IgD-negative memory B cell (primary cell): Measurements from ENCODE around the gene PFN4. TPM values are rescaled to one million over a fixed set of nuclear protein-coding genes. Genes with fewer than 3 reads are reported as not detected.
"Not testable (repeated sequence)": the region's sequence is repeated elsewhere in the genome, so short reads cannot be mapped to it uniquely, and the experiment has no call there.

ENCODE experiments used
- H3K27ac Mint-ChIP-seq, 3 donors: one replicate each; pipeline ENCODE4 v1.8.0; 2020 to 2022; ENCODE audit warnings: mild to moderate bottlenecking in 3 of 3, mixed read lengths in 3 of 3, moderate library complexity in 1 of 3
- H3K27me3 Mint-ChIP-seq: one replicate; pipeline ENCODE4 v1.8.0; 2021; ENCODE audit warnings: mixed read lengths
- H3K36me3 Mint-ChIP-seq: one replicate; pipeline ENCODE4 v1.8.0; 2020; ENCODE audit warnings: mild to moderate bottlenecking, mixed read lengths
- H3K4me1 Mint-ChIP-seq, 3 donors: one replicate each; pipeline ENCODE4 v1.8.0; 2020 to 2022; ENCODE audit warnings: mixed read lengths in 3 of 3, mild to moderate bottlenecking in 1 of 3
- H3K4me3 Mint-ChIP-seq, 4 donors: one replicate each; pipeline ENCODE4 v1.8.0; 2020 to 2022; ENCODE audit warnings: mild to moderate bottlenecking in 4 of 4, mixed read lengths in 4 of 4, moderate library complexity in 3 of 4
- H3K9me3 Mint-ChIP-seq, 3 donors: one replicate each; pipeline ENCODE4 v1.8.0; 2020 to 2021; ENCODE audit warnings: mixed read lengths in 3 of 3, mild to moderate bottlenecking in 1 of 3
- polyA plus RNA-seq: library from polyadenylated mRNA; unstranded; fragments of 300-500 nt; fragmentation: Illumina TruSeq; gene quantifications from one replicate; pipeline ENCODE4 v1.2.3, GENCODE V29; 2021

Gene PFN4
- polyA plus RNA-seq, 1 donor from 2014 or later: not detected

DNA sequence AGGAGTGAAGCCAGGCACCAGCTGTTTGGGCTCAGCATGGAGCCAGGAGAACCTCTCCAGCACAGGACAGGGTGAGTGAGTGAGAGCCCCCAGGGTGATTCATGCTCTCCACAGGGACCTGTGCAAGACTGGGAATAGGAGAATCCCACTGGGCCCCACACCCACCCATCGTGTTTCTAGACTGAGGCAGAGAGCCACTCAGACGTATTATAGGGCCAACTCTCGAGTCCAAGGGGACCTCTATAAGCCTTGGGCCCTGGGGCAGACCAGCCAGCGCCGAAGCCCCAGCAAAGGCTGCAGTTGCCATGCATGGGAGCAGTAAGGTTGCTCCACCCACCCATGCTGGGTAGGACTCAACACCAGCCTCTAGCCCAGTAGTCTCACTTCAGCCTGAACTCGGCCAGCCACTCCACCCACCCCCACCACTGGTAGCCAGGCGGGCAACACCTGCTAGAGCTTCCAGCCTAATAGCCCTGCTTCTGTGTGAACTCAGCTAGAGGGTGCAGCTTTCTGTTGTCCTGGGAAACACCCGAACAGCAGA, 19.0 kb downstream of the PFN4 start:
- peak overlapping the region in 1 of 4 donors; percentile 5 for H3K4me3 Mint-ChIP-seq
- H3K4me1 Mint-ChIP-seq: peaks cover 3 to 9% (median 9%) of the 10 kb centered on the region in 3 donors
- H3K9me3 Mint-ChIP-seq: peaks cover 4 to 15% (median 11%) of the 10 kb centered on the region in 3 donors
- no peaks in the 10 kb centered on the region for H3K27me3 Mint-ChIP-seq
- H3K36me3 Mint-ChIP-seq: peaks cover 5% of the 10 kb centered on the region
- H3K27ac Mint-ChIP-seq: peak overlapping the region in 1 of 3 donors; percentile 76

DNA sequence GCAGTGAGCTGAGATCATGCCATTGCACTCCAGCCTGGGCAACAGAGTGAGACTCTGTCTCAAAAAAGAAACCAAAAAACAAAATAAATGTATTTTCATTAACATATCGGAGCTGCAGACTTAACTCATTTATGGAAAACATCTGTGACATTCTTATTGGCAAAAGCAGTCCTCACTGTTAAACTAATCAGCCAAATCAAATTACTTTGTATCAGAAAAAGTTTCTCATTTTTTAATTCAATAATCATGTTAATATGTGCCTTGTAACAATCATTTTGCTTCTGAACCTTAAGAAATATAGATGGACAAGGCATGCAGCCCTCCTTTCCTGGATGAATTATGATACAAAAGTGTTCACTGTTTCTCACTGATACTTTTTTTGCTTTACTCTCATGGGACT, 20.5 kb downstream of the PFN4 start:
- Mint-ChIP-seq H3K27ac (no peak overlapping the region), H3K36me3 (peaks cover 9% of the 10 kb centered on the region), H3K4me1 (peaks cover 3 to 9% (median 9%) of the 10 kb centered on the region in 3 donors), H3K9me3 (peaks cover 4 to 11% (median 8%) of the 10 kb centered on the region in 3 donors), H3K4me3 (no peak overlapping the region), H3K27me3 (no peaks in the 10 kb centered on the region)

DNA sequence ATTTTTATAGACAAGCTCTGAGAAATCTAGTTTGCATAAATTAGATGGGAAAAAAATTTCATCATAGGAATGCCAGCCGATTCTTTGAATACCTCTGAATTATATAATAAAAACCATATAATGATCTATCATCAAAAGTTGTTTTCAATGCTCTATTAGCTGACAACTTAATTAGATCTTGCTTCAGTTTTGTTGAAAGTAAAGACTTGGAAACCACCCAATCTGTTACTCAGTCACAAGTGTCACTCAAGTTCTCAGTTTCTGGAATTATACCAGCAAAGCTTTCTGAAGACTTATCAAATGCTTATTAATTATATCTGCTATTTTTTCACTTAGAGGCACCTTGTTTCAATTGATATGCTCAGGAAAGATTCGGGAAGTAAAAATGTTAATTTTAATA, 21.1 kb downstream of the PFN4 start:
- Mint-ChIP-seq H3K36me3 (peaks cover 11% of the 10 kb centered on the region), H3K4me3 (no peak overlapping the region), H3K27ac (no peak overlapping the region), H3K9me3 (peaks cover under 1 to 11% (median 4%) of the 10 kb centered on the region in 3 donors), H3K4me1 (peaks cover 3 to 9% (median 9%) of the 10 kb centered on the region in 3 donors), H3K27me3 (no peaks in the 10 kb centered on the region)

DNA sequence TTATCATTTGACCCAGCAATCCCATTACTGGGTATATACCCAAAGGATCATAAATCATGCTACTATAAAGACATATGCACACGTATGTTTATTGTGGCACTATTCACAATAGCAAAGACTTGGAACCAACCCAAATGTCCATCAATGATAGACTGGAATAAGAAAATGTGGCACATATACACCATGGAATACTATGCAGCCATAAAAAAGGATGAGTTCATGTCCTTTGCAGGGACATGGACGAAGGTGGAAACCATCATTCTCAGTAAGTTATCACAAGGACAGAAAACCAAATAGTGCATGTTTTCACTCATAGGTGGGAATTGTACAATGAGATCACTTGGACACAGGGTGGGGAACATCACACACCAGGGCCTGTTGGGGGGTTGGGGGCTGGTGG, 22.4 kb downstream of the PFN4 start:
- not testable (repeated sequence) for H3K4me1 Mint-ChIP-seq, H3K27ac Mint-ChIP-seq, H3K4me3 Mint-ChIP-seq, H3K27me3 Mint-ChIP-seq, H3K9me3 Mint-ChIP-seq
- peaks cover 13% of the 10 kb centered on the region for H3K36me3 Mint-ChIP-seq

DNA sequence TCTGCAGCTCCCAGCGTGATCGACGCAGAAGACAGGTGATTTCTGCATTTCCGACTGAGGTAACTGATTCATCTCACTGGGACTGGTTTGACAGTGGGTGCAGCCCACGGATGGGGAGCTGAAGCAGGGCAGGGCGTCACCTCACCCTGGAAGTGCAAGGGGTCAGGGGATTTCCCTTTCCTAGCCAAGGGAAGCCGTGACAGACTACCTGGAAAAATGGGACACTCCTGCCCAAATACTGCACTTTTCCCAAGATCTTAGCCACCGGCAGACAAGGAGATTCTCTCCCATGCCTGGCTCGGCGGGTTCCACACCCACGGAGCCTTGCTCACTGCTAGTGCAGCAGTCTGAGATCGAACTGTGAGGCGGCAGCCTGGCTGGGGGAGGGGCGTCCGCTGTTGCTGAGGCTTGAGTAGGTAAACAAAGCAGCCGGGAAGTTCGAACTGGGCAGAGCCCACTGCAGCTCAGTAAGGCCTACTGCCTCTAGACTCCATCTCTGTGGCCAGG, 27.9 kb downstream of the PFN4 start:
- H3K27me3 Mint-ChIP-seq, H3K4me1 Mint-ChIP-seq, H3K4me3 Mint-ChIP-seq, H3K9me3 Mint-ChIP-seq: not testable (repeated sequence)
- peak overlapping the region in 1 of 3 donors; percentile 35 for H3K27ac Mint-ChIP-seq
- peaks cover 11% of the 10 kb centered on the region for H3K36me3 Mint-ChIP-seq

DNA sequence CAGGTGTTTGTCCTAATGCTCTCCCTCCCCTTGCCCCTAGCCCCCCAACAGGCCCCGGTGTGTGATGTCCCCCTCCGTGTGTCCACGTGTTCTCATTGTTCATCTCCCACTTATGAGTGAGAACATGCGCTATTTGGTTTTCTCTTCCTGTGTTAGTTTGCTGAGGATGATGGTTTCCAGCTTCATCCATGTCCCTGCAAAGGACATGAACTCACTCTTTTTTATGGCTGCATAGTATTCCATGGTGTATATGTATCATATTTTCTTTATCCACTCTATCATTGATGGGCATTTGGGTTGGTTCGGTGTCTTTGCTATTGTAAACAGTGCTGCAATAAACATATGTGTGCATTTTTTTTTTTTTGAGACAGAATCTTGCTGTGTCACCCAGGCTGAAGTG, 29.9 kb downstream of the PFN4 start:
- H3K27ac Mint-ChIP-seq, H3K4me3 Mint-ChIP-seq, H3K27me3 Mint-ChIP-seq, H3K9me3 Mint-ChIP-seq, H3K4me1 Mint-ChIP-seq: not testable (repeated sequence)
- peaks cover 10% of the 10 kb centered on the region for H3K36me3 Mint-ChIP-seq

DNA sequence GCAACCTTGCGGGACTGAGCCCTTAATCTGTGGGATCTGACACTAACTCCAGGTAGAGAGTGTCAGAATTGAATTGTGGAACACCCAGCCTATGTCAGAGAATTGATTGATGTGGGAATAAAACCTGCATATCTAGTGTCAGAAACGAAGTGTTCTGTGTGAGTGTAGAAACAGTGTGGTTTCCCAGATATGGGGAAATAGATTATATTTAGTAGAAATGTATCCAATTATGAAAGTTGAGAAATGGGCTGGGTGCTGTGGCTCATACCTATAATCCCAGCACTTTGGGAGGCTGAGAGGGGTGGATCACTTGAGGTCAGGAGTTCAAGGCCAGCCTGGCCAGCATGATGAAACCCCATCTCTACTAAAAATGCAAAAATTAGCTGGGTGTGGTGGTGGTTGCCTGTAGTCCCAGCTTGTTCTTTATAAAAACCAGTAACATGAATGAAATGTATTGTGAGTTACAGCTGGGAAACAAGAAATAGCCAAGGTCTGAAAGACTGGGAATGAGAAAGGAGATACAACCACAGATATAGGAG, 34.2 kb downstream of the PFN4 start:
- peaks cover 5% of the 10 kb centered on the region for H3K36me3 Mint-ChIP-seq
- no peak overlapping the region for H3K27ac Mint-ChIP-seq
- peaks cover 4 to 8% (median 7%) of the 10 kb centered on the region in 3 donors for H3K4me1 Mint-ChIP-seq
- H3K9me3 Mint-ChIP-seq: no peaks in the 10 kb centered on the region
- H3K27me3 Mint-ChIP-seq: no peaks in the 10 kb centered on the region
- H3K4me3 Mint-ChIP-seq: no peak overlapping the region

DNA sequence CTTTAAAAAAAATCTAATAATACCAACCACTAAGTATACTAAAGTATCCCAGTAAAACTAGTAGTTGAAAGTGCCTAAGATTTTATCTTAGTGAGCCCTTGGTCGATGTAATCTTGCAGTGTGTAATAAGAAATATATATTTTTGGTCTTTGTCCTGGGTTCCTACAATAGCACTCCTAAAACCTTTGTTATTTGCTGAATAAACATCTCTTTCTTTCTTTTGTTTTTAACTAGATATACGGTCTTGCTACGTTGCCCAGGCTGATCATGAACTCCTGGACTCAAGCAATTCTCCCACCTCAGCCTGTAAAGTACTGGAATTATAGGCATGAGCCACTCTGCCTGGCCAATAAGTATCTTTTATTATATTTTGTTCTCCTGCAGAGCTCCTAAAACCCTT, 36.1 kb downstream of the PFN4 start:
- Mint-ChIP-seq H3K27me3 (no peaks in the 10 kb centered on the region), H3K36me3 (peaks cover 5% of the 10 kb centered on the region)

DNA sequence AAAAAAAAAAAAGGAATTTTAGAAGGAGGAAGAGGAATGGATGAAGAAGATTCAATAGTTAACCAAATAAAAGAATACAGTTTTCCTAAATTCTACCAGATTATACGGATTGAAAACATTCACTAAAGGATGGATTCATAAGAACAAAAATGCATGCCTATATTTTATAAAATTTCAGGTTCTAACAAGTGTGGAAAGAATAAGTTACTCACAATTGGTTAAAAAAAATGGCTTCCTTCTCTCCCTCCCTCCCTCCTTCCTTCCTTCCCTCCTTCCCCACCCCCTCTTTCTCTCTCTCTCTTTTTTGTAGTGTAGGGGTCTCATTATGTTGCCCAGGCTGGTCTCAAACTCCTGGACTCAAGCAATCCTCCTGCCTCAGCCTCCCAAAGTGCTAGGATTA, 36.9 kb downstream of the PFN4 start:
- H3K4me3 Mint-ChIP-seq: peak overlapping the region in 2 of 4 donors; percentile 18 to 25
- no peaks in the 10 kb centered on the region for H3K9me3 Mint-ChIP-seq
- H3K36me3 Mint-ChIP-seq: peaks cover 7% of the 10 kb centered on the region

More for the DNA sequence above, 36.1 kb downstream of the PFN4 start:
- Mint-ChIP-seq H3K4me3 (peak overlapping the region in 2 of 4 donors; percentile 18 to 27), H3K4me1 (peaks cover 8 to 17% (median 9%) of the 10 kb centered on the region in 3 donors), H3K9me3 (no peaks in the 10 kb centered on the region), H3K27ac (no peak overlapping the region)

DNA sequence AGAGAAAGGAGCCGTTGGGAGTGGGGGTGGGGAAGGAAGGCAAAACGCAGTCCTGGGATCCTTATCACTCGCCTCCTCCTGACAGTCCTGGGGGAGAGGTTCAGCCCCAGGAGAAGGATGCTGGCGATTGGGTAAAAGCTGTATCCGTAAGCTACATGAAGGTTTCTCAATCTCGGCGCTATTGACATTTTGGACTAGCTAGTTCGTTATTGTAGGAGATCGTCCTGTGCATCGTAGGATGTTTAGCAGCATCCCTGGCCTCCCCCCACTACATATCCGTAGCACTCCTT, 38.0 kb downstream of the PFN4 start:
- no peaks in the 10 kb centered on the region for H3K27me3 Mint-ChIP-seq
- H3K9me3 Mint-ChIP-seq: no peaks in the 10 kb centered on the region
- H3K4me3 Mint-ChIP-seq: peak overlapping the region; percentile 92 to 100 (median 96)
- H3K36me3 Mint-ChIP-seq: peaks cover 7% of the 10 kb centered on the region
- peak overlapping the region in 2 of 3 donors; percentile 58 to 83 for H3K27ac Mint-ChIP-seq
- H3K4me1 Mint-ChIP-seq: peaks cover 7 to 17% (median 9%) of the 10 kb centered on the region in 3 donors

More for the DNA sequence above, 36.9 kb downstream of the PFN4 start:
- peaks cover 8 to 17% (median 9%) of the 10 kb centered on the region in 3 donors for H3K4me1 Mint-ChIP-seq
- no peak overlapping the region for H3K27ac Mint-ChIP-seq
- no peaks in the 10 kb centered on the region for H3K27me3 Mint-ChIP-seq

DNA sequence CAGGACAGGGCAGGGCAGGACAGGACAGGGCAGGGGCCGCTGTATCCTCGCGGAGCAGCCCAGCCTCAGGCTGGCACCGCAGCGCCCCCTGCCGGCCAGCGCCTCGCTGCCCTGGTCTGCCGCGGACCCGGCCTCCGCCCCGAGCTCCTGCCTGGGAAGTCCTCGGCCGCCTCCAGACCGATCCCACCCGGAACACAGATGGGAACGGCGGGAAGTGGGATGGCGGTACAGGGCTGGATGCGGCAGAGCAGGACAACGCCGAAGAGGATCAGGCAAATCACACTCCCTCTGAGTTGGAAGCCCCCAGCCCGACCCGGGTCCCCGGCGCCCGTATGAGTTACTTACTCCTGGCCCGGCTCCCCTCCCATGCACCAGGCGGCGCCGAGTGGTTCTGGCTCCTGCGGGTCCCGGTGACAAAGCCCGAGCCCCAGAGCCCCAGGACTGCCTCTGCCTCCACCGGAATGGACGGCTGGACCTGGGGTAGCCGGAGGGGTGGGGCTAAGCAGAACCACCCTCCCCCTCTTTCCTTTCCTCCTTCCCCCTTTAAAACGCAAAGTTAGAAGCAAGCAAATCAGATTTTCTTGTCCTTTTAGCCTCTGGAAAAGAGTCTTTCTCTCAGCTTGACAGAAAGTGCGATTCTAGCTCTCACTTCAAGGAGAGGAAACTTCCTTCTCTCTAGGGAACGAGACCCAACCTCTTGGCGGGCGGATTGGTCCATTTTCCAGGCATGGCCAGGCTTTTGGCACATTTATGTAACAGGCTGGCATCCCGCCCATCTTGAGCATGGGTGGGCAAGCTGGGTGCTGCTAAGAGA, 38.5 kb downstream of the PFN4 start, which contains the start of gene TP53I3:
TP53I3 (minus strand) TSS at position 449 of the 814 bp plus-strand sequence. CDS start 508 bp downstream, outside the sequence.
- Mint-ChIP-seq H3K4me1 (peaks cover 7 to 17% (median 10%) of the 10 kb centered on the region in 3 donors), H3K4me3 (peak within 1 kb of the TSS; percentile 92 to 100 (median 96)), H3K27ac (peak within 1 kb of the TSS; percentile 89 to 95 (median 93)), H3K9me3 (no peaks in the 10 kb centered on the region), H3K36me3 (peaks cover 7% of the 10 kb centered on the region), H3K27me3 (no peaks in the 10 kb centered on the region)

DNA sequence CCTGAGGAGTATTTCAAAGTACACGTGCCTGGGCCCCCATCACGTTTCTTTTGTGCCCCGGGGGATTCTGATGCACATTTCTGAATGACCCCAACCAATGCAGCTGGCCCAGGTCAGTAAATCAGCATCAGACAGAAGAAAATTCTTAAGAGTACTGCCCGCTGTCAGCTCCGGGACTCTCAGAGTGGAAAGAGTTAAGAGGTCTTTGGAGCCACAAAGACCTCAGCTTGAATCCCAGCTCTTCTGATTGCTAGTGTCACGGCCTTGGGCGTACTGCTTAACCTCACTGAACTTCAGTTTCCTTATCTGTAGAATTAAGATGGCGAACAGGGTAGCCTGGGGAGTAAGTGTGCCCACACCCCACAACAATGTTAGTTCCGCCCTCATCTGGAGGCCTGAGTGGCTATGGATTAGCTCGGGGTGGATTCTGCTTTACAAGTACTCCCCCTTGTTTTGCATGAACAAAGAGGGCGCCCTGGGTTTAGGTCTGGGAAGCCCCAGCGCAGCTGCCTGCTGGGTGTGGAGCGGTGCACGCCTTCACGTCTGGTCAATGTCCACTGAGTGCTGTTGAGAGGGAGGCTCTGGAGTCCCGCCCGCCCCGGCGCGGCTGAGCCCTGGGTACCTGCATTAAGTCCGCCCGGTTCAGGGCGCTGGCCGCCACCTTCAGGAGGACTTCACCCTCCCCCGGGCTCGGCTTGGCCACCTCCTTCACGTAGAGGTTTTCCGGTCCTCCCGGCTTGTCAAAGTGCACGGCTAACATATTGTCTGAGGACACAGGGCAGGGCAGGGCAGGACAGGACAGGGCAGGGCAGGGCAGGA, 39.4 kb downstream of the PFN4 start:
- Mint-ChIP-seq H3K4me3 (peak overlapping the region; percentile 92 to 100 (median 96)), H3K27me3 (no peaks in the 10 kb centered on the region), H3K36me3 (peaks cover 7% of the 10 kb centered on the region), H3K27ac (peak overlapping the region; percentile 89 to 95 (median 93)), H3K4me1 (peaks cover 9 to 17% (median 14%) of the 10 kb centered on the region in 3 donors), H3K9me3 (no peaks in the 10 kb centered on the region)

DNA sequence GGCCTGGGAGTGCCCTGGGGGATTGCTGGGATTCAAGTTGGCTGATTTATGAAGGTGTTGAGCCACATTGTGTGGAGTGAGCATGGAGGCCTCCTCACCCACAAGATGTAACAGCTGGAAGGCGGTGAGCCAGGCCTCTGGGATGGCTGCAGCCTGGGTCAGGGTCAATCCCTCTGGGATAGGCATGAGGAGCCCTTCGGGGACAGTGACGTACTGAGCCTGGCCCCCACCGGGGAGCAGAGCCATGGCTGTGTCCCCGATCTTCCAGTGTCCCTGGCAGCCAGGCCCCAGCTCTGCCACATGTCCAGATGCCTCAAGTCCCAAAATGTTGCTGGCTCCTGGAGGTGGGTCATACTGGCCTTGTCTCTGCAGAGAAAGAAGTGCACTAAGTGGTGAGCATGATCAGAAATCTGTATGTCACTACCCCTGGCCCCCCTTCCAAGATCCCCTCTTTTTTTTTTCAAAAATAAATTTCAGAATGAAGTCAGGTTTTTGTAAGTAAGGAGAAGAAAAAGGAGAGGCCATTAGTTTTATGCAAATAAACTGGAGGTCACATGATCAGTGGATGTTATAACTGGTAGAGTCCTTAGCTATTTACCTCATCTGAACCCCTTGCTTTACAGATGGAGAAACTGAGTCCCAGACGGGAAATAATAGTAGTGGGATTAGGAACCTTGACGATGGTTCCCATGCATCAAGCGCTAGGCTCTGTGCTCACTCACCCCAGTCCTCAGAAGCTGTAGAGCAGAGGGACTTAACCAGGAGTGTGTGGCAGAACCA, 40.2 kb downstream of the PFN4 start:
- no peaks in the 10 kb centered on the region for H3K27me3 Mint-ChIP-seq
- peaks cover 9 to 17% (median 14%) of the 10 kb centered on the region in 3 donors for H3K4me1 Mint-ChIP-seq
- H3K4me3 Mint-ChIP-seq: peak overlapping the region; percentile 92 to 100 (median 96)
- peaks cover 7% of the 10 kb centered on the region for H3K36me3 Mint-ChIP-seq
- H3K27ac Mint-ChIP-seq: peak overlapping the region; percentile 89 to 95 (median 93)
- H3K9me3 Mint-ChIP-seq: no peaks in the 10 kb centered on the region

DNA sequence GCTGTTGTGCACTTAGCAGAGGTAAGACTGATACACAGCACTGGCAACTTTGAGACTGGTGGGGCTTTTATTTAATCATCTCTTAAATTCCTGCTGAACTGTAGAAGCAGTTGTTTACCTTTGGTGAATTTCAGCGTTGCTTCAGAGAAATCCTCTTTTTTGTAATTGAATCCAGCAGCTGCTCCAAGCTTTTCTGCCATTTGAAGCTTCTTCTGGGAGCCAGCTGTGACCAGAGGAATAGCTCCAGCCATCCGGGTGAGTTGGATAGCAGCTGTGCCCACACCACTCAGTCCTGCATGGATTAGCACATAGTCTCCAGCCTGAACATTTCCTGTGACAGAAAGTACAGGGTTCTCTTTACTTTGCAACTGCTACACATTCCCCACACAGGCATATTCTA, 42.4 kb downstream of the PFN4 start:
- no peak overlapping the region for H3K4me3 Mint-ChIP-seq
- H3K36me3 Mint-ChIP-seq: peaks cover 5% of the 10 kb centered on the region
- H3K9me3 Mint-ChIP-seq: no peaks in the 10 kb centered on the region
- peaks cover 20 to 24% (median 22%) of the 10 kb centered on the region in 3 donors for H3K4me1 Mint-ChIP-seq
- no peak overlapping the region for H3K27ac Mint-ChIP-seq
- H3K27me3 Mint-ChIP-seq: no peaks in the 10 kb centered on the region
